ENCODE results near the gene TREML2.

The TREML2 gene

DNA sequence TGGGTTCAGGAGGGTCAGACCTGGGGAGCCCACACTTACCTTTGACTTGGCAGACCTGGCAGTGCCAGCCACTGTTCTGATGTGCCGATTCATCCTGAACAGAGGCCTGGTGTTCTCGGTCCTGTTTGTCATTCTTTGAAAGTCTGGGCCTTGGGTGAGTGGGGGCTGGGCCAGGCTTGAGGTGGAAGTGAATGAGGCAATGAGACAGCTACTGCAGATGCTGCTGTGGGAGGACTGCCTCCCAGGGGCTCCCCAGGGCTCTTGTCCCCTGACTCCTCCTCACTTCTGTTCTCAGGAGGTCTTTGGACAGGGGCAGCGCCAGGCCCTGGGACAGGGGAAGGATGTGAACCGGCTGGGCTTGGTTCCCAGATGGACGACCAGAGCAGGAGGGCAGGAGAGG is 21.6 kb upstream of the TREML2 start:
- CTCF ChIA-PET = no interaction called here
- H3K27me3 Mint-ChIP-seq = peaks cover 36% of the 10 kb centered on the region
- peaks cover 4% of the 10 kb centered on the region for H3K4me1 Mint-ChIP-seq
- H3K4me3 Mint-ChIP-seq = no peak overlapping the region
- no peak overlapping the region for H3K27ac Mint-ChIP-seq
- H3K36me3 Mint-ChIP-seq = no peaks in the 10 kb centered on the region
- peaks cover 15% of the 10 kb centered on the region for H3K9me3 Mint-ChIP-seq
- DNase-seq = no peak

DNA sequence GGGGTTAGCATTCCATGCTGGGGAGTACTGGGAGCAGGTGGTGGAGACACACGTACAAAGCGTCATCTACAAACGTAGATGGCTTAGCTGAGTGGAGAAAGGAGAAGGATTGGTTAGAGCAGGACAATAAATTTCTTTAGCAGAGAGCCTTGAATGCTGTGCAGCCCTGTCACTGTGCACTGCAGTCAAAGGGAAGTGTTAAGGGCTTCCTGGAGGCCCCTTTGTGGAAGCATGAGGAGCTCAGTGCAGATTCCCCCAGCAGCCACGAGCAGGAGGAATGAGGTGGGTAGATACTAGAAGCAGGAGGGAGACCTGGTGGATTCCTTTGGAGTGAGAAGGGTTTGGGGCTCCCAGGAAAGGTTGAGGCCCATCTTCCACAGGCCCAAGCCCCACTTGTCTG is 21.1 kb upstream of the TREML2 start:
- H3K4me1 Mint-ChIP-seq = peaks cover 4% of the 10 kb centered on the region
- H3K4me3 Mint-ChIP-seq = no peak overlapping the region
- no peak for DNase-seq
- no peak overlapping the region for H3K27ac Mint-ChIP-seq
- peaks cover 37% of the 10 kb centered on the region for H3K27me3 Mint-ChIP-seq
- CTCF ChIA-PET = no interaction called here
- peaks cover 15% of the 10 kb centered on the region for H3K9me3 Mint-ChIP-seq
- no peaks in the 10 kb centered on the region for H3K36me3 Mint-ChIP-seq

DNA sequence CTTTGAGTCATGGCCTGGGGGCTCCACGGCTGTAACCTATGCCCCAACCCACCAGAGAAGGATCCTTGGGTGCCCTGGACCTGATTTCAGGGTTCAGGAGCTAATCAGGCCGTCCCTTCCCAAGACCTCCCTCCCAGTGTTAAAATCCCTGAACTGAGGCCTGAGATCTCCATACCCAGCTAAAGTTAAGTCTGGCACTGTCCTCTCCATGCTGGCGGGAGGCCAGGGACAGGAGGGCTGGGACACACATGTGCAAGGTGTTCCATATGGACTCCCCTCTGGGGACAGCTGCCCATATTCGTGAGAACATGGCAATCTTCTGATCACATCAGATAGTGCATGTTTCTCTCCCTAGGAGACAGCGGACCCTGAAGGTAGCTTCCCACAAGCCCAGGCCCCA is 15.7 kb upstream of the TREML2 start:
- Mint-ChIP-seq H3K36me3 (peaks cover 9% of the 10 kb centered on the region), H3K9me3 (peaks cover 37% of the 10 kb centered on the region), H3K27ac (no peak overlapping the region), H3K4me3 (no peak overlapping the region), H3K4me1 (peaks cover 4% of the 10 kb centered on the region), H3K27me3 (peaks cover 37% of the 10 kb centered on the region)
- CTCF ChIA-PET = no interaction called here
- DNase-seq = no peak

DNA sequence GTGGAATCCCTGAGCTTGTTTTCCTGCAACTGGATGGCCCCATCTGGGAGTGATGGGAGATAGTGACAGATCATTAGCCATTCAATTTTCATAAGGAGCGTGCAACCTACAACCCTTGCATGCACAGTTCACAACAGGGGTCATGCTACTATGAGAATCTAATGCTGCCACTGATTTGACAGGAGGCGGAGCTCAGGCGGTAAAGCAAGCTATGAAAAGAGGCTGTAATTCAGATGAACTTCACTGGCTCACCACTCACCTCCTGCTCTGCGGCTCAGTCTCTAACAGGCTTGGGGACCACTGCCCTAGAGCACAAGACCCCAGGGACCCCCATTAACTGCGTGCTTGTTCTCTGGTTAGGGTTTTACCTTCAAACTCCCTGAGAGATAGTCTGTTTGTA is 14.8 kb upstream of the TREML2 start:
- Mint-ChIP-seq H3K36me3 (peaks cover 9% of the 10 kb centered on the region), H3K4me1 (peaks cover 4% of the 10 kb centered on the region), H3K27me3 (peaks cover 35% of the 10 kb centered on the region), H3K27ac (no peak overlapping the region), H3K4me3 (no peak overlapping the region), H3K9me3 (peaks cover 35% of the 10 kb centered on the region)
- DNase-seq = no peak
- CTCF ChIA-PET = no interaction called here

DNA sequence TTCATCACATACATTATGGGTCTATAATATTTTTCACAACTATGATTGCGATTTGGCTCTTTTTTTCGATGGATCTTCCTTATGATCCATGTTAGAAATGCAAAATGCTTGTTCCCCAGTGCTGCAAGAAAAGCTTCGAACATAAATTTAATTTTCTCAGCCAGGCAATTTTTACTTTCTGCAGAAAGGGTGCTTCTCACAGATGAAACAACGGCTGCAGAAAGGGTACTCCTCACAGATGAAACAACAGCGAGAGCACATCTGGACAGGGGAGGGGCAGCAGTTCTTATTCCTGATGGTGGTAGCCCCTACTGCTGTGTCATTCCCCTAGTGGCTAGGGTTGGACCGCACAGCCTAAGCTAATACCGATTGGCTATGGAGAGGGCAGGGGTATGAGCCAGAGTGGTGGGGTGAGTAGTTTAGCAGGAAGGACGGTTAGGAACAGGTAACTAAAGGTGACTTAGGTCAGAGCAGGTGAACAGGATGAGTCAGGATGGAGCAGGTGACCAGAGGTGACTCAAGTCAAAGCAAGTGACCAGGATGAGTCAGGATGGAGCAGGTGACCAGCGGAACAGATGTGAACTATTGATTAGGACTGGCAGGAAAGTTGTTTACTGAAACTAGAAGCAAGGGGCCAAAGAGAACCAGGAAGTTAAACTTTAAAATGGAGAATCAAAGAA is 13.8 kb upstream of the TREML2 start:
- Mint-ChIP-seq H3K27me3 (peaks cover 41% of the 10 kb centered on the region), H3K4me1 (peaks cover 9% of the 10 kb centered on the region), H3K4me3 (no peak overlapping the region), H3K27ac (no peak overlapping the region), H3K9me3 (peaks cover 27% of the 10 kb centered on the region), H3K36me3 (peaks cover 11% of the 10 kb centered on the region)
- no peak for DNase-seq
- CTCF ChIA-PET = no interaction called here

DNA sequence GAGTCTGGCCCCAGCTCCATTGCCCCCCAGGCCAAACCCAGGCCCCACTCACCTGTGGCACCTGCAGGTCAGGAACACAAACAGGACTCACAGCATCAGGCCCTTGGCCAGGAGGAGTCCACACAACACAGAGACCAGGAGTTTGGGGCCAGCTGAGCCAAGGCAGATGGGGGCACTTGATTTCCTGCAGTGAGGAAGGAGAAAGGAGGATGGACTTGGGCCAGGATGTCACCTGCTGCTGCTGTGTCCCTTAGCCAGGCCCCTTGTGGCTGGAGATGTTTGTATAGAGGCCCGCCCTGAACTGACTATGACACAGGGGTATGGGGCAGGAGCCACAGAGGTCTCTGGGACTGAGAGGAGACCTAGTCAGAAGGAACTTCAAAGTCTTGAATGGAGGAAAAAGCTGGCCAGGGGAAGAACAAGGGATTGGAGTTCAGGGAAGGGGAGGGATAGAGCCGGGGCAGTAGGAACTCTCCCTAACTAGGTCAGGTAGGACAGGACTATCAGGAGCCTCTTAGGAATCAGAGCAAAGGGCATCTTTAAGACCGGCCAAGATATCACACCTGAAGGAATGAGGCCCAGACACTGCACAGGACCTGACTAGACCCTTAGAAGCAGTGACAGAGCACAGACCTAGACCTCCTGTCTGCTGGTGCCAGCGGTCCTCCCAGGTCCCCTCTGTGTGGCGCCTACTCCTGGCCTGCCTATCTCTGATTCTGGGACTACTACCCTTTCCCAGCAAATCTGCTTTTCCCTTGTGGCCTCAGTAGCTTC is 8.8 kb upstream of the TREML2 start:
- no peak for DNase-seq
- CTCF ChIA-PET = no interaction called here
- H3K9me3 Mint-ChIP-seq = peaks cover 18% of the 10 kb centered on the region
- peaks cover 15% of the 10 kb centered on the region for H3K36me3 Mint-ChIP-seq
- peaks cover 7% of the 10 kb centered on the region for H3K4me1 Mint-ChIP-seq
- H3K27me3 Mint-ChIP-seq = peaks cover 25% of the 10 kb centered on the region
- H3K4me3 Mint-ChIP-seq = no peak overlapping the region
- H3K27ac Mint-ChIP-seq = peak overlapping the region; percentile 39

DNA sequence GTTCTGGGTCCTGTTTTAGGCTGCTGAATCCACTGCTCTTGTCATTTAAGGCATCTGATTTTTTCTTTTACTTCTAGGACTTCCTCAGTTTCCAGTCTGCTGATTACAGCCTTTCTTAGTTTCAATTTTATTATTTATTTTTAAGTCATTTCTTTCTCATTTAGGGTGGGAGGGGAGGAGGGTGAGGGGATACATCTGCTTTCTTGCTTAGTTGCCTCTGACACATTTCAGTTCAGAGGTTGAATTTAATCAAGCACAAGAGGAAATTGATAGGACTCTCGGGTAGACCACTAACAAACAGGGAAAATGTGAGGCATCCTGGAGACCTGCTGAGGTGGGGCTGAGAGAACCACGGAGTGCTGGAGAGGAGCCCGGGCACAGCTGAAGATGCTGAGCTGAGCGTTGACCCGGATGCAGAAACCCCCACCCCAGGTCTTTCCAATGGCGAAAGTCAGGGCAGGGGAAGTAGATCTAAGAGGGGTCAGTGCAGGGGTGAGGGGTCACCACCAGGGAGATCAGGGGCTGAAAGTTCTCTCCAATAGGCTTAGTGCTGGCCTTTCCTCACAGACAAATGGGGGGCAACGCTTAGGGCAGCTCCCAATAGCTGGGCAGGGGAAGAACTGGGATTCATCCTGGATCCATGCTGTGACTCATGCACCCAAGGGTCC is 7.6 kb upstream of the TREML2 start:
- Mint-ChIP-seq H3K4me3 (no peak overlapping the region), H3K9me3 (peaks cover 13% of the 10 kb centered on the region), H3K4me1 (peaks cover 11% of the 10 kb centered on the region), H3K27me3 (peaks cover 13% of the 10 kb centered on the region), H3K36me3 (peaks cover 12% of the 10 kb centered on the region), H3K27ac (no peak overlapping the region)
- CTCF ChIA-PET = no interaction called here
- DNase-seq = no peak

DNA sequence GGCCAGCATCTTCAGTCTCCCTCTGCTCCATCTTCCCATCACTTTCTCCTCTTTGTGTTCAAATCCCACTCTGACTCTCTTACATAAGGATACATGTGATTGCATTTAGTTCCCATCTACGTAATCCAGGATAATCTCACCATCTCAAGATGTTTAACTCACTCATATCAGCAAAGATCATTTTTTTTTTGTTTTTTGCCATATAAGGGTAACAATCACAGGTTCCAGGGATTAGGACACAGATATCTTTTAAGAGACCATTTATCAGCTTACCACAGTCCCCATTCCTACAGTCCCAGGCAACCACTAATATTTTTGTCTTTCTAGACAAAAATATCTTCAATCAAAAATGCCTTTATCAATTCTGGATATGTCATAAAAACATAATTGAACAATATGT is 3.2 kb upstream of the TREML2 start:
- Mint-ChIP-seq H3K9me3 (peaks cover 13% of the 10 kb centered on the region), H3K27me3 (no peaks in the 10 kb centered on the region), H3K36me3 (peaks cover 15% of the 10 kb centered on the region), H3K4me3 (no peak overlapping the region), H3K4me1 (peaks cover 43% of the 10 kb centered on the region), H3K27ac (no peak overlapping the region)
- DNase-seq = no peak
- CTCF ChIA-PET = no interaction called here

DNA sequence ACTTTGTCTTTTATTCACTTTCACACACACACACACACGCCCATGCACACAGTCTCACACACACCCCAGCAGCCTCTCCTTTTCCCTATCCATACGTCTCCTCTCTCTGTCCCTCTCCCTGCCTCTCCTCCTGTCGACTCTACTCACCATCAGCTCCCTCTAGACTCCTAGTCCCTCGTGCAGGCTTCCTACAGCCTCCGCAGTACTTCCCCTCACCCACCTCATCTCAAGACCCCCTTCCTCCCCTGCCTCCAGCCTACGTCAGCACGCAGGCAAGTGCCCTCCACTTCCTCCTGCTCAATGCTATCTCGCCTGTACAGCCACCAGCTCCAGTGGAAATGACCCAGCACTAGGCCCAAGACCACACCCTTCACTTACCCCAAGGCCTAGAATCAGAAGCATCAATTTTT is 820 bp upstream of the TREML2 start:
- CTCF ChIA-PET = interaction anchor here (1.1 kb wide), 1 partner anchor 20 kb away, joined by 5 read pairs; no protein-coding TSS in a partner anchor
- Mint-ChIP-seq H3K9me3 (peaks cover 6% of the 10 kb centered on the region), H3K27ac (peak overlapping the region; percentile 94), H3K36me3 (peaks cover 28% of the 10 kb centered on the region), H3K27me3 (no peaks in the 10 kb centered on the region), H3K4me1 (peaks cover 67% of the 10 kb centered on the region), H3K4me3 (peak overlapping the region; percentile 71)
- no peak for DNase-seq

DNA sequence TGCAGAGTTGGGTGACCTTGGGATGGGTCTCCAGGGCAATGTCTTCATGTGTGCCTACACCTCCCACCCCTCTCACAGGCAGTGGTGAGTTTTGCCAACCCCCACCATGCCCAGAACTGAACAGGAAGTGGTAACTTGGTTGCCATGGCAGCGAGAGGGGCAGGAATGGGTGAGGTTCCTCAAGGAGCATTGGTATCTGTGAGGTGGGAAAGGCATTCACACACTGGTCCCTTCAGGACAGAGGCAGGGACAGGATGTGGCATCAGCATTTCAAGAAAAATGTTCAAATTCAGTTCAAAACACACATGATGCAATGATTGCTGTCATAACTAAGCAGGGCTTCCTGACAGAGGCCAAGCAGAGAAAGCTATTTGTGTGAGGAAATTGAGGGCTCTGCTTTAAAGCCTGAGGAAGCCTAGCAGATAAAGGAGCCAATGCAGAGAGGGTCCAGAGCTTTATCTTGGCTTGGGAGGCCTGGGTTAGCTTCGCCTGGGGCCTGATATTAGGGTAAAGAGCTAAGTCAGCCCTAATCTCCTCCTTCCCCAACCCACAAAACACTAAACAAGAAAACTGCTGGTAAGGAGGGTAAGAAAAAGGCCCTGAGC is 551 bp downstream of the TREML2 start:
- H3K36me3 Mint-ChIP-seq = peaks cover 40% of the 10 kb centered on the region
- peaks cover 6% of the 10 kb centered on the region for H3K9me3 Mint-ChIP-seq
- H3K27ac Mint-ChIP-seq = peak overlapping the region; percentile 94
- H3K27me3 Mint-ChIP-seq = no peaks in the 10 kb centered on the region
- DNase-seq = peak; percentile 87
- H3K4me3 Mint-ChIP-seq = peak overlapping the region; percentile 71
- peaks cover 80% of the 10 kb centered on the region for H3K4me1 Mint-ChIP-seq
- CTCF ChIA-PET = interaction anchor here (1.0 to 1.6 kb wide), 4 partner anchors 9 to 78 kb away, joined by 3 to 9 read pairs (median 4); no protein-coding TSS in a partner anchor

DNA sequence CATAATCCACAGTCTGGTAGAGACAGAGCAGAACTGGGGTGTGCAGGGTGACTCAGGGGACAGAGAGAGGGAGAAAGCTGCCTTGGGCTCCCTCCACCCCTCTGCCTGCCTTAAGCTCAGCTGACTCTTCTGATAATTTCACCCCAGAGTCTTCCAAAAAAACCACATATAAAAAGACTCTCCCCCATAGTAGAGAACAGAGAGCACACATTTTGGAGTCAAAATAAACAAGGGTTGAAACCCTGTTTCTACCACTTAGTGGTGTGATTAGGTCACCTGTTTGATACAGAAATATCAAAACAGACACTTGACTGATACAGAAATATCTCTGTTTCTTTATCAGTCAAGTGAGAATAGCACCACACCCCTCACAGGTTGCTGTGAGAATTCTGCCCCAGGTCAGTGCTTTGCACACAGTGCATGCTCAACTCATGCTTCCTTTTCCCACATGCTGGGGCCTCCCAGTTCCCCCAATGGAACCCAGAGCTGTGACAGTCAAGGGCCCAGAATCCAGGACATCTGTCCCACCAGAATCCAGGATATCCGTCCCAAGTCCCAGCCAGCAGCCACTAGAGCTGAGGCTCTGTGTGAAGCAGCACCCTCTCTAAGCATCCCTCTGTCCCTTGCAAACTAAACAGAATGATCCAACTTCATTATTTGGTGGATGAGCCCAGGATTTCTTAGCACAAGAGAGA is 1.2 kb downstream of the TREML2 start:
- Mint-ChIP-seq H3K4me1 (peaks cover 87% of the 10 kb centered on the region), H3K9me3 (peaks cover 2% of the 10 kb centered on the region), H3K27me3 (no peaks in the 10 kb centered on the region), H3K4me3 (peak overlapping the region; percentile 71), H3K27ac (peak overlapping the region; percentile 94), H3K36me3 (peaks cover 47% of the 10 kb centered on the region)
- peak; percentile 46 for DNase-seq
- CTCF ChIA-PET = interaction anchor here (1.0 to 1.6 kb wide), 5 partner anchors 8 to 79 kb away, joined by 3 to 9 read pairs (median 3); no protein-coding TSS in a partner anchor

DNA sequence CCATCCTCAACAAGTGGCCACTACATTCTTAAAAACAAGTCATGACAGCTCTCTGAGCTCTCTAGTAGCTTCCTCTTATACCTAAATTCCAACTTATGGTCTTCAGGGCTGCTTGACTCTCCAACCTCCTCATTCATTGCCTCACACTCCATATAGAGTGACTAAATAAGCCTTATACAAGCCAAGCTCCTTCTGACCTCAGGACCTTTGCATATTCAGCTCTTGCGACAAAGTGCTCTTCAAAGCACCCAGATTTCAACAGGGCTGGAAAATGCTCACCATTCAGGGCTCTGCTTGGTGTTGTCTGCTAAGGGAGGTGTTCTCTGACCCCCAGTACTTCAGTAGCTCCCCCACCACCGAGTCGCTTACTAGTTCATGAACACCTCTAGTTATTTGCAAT is 3.7 kb downstream of the TREML2 start:
- no peaks in the 10 kb centered on the region for H3K27me3 Mint-ChIP-seq
- CTCF ChIA-PET = interaction anchor here (1.4 kb wide), 1 partner anchor 9 kb away, joined by 5 read pairs; no protein-coding TSS in a partner anchor
- no peaks in the 10 kb centered on the region for H3K9me3 Mint-ChIP-seq
- peaks cover 90% of the 10 kb centered on the region for H3K4me1 Mint-ChIP-seq
- H3K4me3 Mint-ChIP-seq = no peak overlapping the region
- DNase-seq = no peak
- H3K36me3 Mint-ChIP-seq = peaks cover 63% of the 10 kb centered on the region
- peak overlapping the region; percentile 12 for H3K27ac Mint-ChIP-seq

DNA sequence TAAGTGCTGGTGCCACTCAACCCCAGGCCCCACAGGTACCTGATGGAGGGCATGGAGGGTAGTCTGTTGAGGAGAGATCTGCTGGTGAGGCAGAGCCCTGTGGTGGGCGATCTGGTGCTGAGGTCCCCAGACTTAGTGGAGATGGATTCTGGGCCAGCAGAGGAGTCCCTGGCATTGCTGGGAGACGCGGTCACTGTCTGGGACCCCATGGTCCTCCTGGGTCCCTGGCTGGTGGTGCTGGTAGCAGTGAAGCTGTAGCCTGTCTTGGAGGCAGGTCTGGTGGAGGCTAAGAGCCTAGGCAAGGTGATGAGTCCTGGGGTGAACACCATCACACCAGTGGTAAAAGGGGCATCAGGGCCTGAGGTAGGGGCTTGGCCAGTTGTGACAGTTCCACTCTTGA is 6.6 kb downstream of the TREML2 start:
- CTCF ChIA-PET = interaction anchor here (2.1 kb wide), 1 partner anchor 12 kb away, joined by 10 read pairs; no protein-coding TSS in a partner anchor
- Mint-ChIP-seq H3K4me1 (peaks cover 69% of the 10 kb centered on the region), H3K36me3 (peaks cover 84% of the 10 kb centered on the region), H3K9me3 (peaks cover 15% of the 10 kb centered on the region), H3K4me3 (no peak overlapping the region), H3K27ac (peak overlapping the region; percentile 77), H3K27me3 (no peaks in the 10 kb centered on the region)
- no peak for DNase-seq

DNA sequence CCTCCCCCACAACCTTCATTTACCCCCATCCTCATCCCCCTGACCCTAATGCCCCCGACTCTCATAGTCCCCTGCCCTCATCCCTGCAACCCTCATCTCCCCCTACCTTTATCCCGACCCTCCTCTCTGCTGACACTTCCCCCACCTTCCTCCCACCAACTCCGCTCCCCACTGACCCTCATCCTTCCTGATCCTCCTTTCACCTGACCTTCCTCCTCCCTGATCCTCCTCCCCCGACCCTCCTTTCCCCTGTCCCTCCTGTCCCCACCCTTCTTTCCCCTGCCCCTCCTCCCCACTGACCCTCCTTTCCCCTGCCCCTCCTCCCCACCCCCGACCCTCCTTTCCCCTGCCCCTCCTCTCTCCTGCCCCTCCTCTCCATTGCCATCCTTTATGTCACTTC is 7.1 kb downstream of the TREML2 start:
- Mint-ChIP-seq H3K36me3 (peaks cover 85% of the 10 kb centered on the region), H3K4me1 (peaks cover 69% of the 10 kb centered on the region), H3K27me3 (no peaks in the 10 kb centered on the region), H3K27ac (peak overlapping the region; percentile 77), H3K9me3 (peaks cover 18% of the 10 kb centered on the region), H3K4me3 (no peak overlapping the region)
- CTCF ChIA-PET = no interaction called here
- no peak for DNase-seq
